Motor neuron (in vitro differentiated cells): Measurements from ENCODE around the gene DRAM1. TPM values are rescaled to one million over a fixed set of nuclear protein-coding genes. Genes with fewer than 3 reads are reported as not detected.

Experiments
- ATAC-seq, 8 experiments: fragments of 200-7000 bp; cut with Tn5 transposase; replicated peaks in 6 of 8; 2 replicates each; pipeline ENCODE4 v1.8.0; 2021; ENCODE audit warnings: mild to moderate bottlenecking in 8 of 8, moderate library complexity in 8 of 8
- H3K27ac ChIP-seq, 2 donors: fragments of 250-450 bp; sonication (Bioruptor Pico); 2 replicates each; pipeline ENCODE4 v1.9.0; 2021; ENCODE audit warnings: antibody characterized with exemption in 2 of 2, mild to moderate bottlenecking in 2 of 2, moderate library complexity in 1 of 2
- H3K4me1 ChIP-seq, 2 donors: fragments of 250-450 bp; sonication (Bioruptor Pico); replicated peaks in 1 of 2; 2 replicates each; pipeline ENCODE4 v1.6.1; 2021; ENCODE audit warnings: antibody characterized with exemption in 2 of 2, mild to moderate bottlenecking in 2 of 2, moderate library complexity in 1 of 2
- H3K4me3 ChIP-seq, 5 donors: fragments of 250-450 bp; sonication (Bioruptor Pico); 2 replicates each; pipeline ENCODE4 v1.9.0; 2021; ENCODE audit warnings: antibody characterized with exemption in 5 of 5, mild to moderate bottlenecking in 5 of 5, moderate library complexity in 4 of 5
- WGBS, 10 experiments: fragments of 450-650 bp; shearing (Covaris generic); methylation state at CpG; one replicate each; pipeline ENCODE4 v1.0.0; 2022; 5-methylcytosine and 5-hydroxymethylcytosine counted together
- in situ Hi-C, 9 experiments: fragments of 400-800 bp; cut with MboI; loops; one replicate each; pipeline ENCODE4 v1.15.0; 2021; ENCODE audit warnings: low sequenced_read_pairs in 9 of 9, low pct_unique_long_range_greater_than_20kb in 2 of 9; ENCODE audit not compliant: unreplicated experiment in 9 of 9
- total RNA-seq, 8 experiments: library from RNA; unstranded; fragments of 300-600 nt; gene quantifications; 2 replicates each; pipeline versions ENCODE4 v1.2.3 to v1.2.4, GENCODE V29; 2022

The DRAM1 gene
- total RNA-seq, 8 experiments from 2014 or later: 0.71 to 110 (median 7.4) TPM

DNA sequence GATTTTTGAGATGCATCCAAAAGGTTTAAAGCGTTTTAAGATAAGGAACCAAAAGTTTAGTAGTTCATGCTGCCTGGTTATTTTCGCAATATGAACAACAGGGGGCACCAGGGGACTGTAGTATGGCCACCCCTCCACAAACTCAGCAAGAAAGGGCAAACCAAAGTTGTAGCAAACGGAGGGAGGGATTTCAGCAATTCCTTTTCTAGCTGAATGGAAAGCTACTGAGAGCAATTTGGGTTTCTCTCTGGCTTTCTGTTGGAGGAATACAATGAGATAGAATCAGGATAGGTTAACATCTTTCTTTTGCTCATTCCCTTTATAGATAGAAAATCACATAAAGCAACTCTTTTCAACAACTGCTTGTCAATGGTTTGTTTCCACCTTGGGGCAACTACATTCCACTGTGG is 62.5 kb downstream of the DRAM1 start:
- no peak overlapping the region for H3K27ac ChIP-seq
- no peaks in the 10 kb centered on the region for H3K4me1 ChIP-seq
- 0 to 11% (median 2%) methylated on average over 1 to 3 of the region's 3 CpGs; no CpG with 5 or more reads in 2 of the 10 experiments for WGBS, 10 experiments
- in situ Hi-C loops: loop anchor here in 3 of 9 experiments (25.0 kb wide), 2 partner anchors 547 to 822 kb away; partner anchors contain the start of gene IGF1 (in 2 of the 3)
- no peak overlapping the region for H3K4me3 ChIP-seq
- ATAC-seq: peak; percentile 1 to 67 (median 48)

DNA sequence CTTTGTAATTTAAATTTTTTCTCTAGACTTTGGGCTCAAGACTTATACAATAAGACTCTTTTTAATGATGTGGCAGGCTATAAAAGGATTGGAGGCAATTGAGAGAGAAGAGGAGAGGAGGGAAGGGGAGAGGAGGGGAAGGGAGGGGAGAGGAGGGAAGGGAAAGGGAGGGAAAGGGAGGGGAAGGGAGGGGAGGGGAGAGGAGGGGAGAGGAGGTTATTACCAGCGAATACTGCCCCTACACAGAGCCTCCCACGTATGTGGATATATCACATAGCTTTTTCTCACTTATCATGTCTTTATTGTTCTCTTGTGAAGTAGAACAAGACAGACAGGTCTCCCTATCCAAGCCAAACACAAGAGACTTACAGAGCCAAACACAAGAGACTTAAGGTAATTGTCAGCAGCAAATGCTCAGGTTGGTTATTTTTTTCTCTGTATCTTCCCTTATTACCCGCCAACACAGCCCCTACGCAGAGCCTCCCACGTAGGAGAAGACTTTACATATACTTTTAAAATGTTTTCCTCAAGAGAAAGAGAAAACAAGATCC is 63.1 kb downstream of the DRAM1 start:
- in situ Hi-C loops: loop anchor here in 3 of 9 experiments (25.0 kb wide), 2 partner anchors 547 to 822 kb away; partner anchors contain the start of gene IGF1 (in 2 of the 3)
- ATAC-seq: no peak
- Histone ChIP-seq H3K4me3 (no peak overlapping the region), H3K27ac (no peak overlapping the region), H3K4me1 (no peaks in the 10 kb centered on the region)
- 77 to 100% (median 92%) methylated on average over 1 to 4 of the region's 5 CpGs; no CpG with 5 or more reads in 2 of the 10 experiments for WGBS, 10 experiments

DNA sequence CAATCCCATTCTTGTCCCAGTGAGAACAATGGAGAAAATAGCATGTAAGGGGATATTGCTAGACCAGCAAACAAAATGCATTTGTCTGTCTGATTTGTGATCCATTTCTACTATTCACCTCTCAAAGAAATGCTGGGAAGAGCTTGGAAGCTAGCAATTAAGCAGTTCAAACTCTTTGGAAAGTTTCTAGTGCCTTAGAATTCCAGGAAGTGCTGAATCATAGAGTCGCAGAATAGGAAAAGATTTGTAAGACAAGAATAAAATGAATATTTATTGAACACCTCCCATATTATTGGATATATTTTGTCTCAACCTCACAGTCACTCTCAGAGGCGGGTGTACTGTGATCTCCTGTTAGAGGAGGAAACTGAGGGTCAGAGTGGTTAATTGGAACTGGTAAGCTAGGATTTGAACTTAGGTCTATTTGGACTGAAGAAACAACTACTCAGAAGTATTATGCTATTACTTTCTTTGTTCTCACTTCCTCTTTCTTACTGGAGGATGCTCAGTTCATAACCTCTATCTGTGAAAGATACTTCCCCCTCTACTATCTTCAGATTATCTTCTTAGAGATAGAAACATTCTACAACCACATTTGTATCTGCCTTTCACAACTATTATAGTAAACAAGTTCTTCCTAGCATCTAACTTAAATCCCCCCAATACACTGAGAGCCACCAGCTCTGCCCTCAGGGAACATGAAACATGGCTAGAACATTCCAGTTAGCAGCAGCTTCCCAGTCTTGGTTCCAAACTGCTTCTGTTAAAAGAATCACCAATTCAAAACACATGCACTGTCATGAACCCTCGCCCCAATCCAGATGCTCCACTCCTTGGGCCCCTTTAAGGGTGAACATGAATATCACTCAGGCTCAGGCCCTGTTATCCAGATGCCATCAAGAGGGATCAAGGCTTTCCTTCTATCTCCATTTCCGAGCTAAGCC is 64.2 kb downstream of the DRAM1 start:
- ATAC-seq: peak in 3 of 8 experiments; percentile 11 to 79 (median 58)
- Histone ChIP-seq H3K4me1 (no peaks in the 10 kb centered on the region), H3K27ac (no peak overlapping the region), H3K4me3 (no peak overlapping the region)
- in situ Hi-C loops: loop anchor here in 3 of 9 experiments (25.0 kb wide), 2 partner anchors 546 to 821 kb away; partner anchors contain the start of gene IGF1 (in 2 of the 3)
- WGBS, 10 experiments: 0 to 100% (median 79%) methylated on average over 1 to 4 of the region's 4 CpGs; no CpG with 5 or more reads in 1 of the 10 experiments

- Histone ChIP-seq H3K4me3 (no peak overlapping the region), H3K27ac (no peak overlapping the region), H3K4me1 (no peaks in the 10 kb centered on the region)
- WGBS, 10 experiments: 57 to 100% (median 94%) methylated on average over 1 of the region's 1 CpG; no CpG with 5 or more reads in 4 of the 10 experiments
- ATAC-seq: peak in 2 of 8 experiments; percentile 3 to 4
- in situ Hi-C loops: loop anchor here in 3 of 9 experiments (25.0 kb wide), 2 partner anchors 545 to 820 kb away; partner anchors contain the start of gene IGF1 (in 2 of the 3)
Observed at GRCh38 chr12:101942250-101942605, 64.8 kb downstream of the DRAM1 start.

DNA sequence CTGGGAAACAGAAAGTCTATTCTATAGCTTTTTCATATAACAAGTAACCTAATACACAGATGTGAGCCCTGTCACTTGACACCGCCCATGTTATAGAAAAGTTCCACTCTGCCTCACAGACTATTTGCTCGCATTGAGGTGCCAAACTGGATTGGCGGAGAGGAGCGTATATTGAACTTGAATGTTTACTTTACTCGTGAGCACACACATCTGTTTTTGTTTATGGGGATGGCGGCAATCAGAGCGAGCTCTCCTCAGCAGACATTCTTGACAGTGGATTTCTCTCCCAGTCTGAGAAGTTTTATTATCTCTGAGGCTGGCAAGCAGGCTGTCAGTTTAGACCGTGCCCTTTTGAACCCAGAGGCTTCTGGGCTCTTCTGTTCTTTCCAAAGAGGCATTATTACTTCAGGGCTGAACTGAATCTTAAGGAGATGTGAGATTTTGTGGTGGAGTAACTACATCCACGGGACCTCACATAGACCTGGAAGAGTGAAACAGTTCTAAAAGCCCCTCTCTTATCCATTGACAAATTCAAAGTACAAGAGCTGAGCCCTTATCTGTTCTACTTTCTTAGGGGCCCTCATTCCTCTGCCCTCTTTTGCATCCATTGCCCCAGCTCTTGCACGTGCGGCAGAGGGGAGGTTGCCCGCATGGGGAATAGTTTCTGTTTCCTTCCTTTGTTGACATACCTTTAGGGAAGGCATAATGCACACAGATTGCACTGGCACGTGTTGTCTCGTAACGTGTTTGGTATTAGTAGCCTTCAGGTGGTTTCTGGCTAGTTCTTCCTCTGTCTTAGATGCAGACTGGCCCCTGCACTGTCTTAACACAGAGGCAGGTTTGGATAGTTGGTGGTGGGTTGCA is 68.2 kb downstream of the DRAM1 start:
- Histone ChIP-seq H3K27ac (no peak overlapping the region), H3K4me3 (no peak overlapping the region), H3K4me1 (no peaks in the 10 kb centered on the region)
- WGBS, 10 experiments: 6 to 100% (median 72%) methylated on average over 1 to 10 of the region's 15 CpGs; no CpG with 5 or more reads in 1 of the 10 experiments
- peak in 3 of 8 experiments; percentile 22 to 89 (median 44) for ATAC-seq
- in situ Hi-C loops: loop anchor here in 3 of 9 experiments (25.0 kb wide), 2 partner anchors 542 to 817 kb away; partner anchors contain the start of gene IGF1 (in 2 of the 3)

GRCh38 chr12:101946233-101946611 is 68.8 kb downstream of the DRAM1 start:
- Histone ChIP-seq H3K4me3 (no peak overlapping the region), H3K4me1 (no peaks in the 10 kb centered on the region), H3K27ac (no peak overlapping the region)
- 88 to 100% (median 100%) methylated on average over 1 of the region's 1 CpG; no CpG with 5 or more reads in 6 of the 10 experiments for WGBS, 10 experiments
- no peak for ATAC-seq
- in situ Hi-C loops: loop anchor here in 3 of 9 experiments (25.0 kb wide), 2 partner anchors 541 to 816 kb away; partner anchors contain the start of gene IGF1 (in 2 of the 3)

DNA sequence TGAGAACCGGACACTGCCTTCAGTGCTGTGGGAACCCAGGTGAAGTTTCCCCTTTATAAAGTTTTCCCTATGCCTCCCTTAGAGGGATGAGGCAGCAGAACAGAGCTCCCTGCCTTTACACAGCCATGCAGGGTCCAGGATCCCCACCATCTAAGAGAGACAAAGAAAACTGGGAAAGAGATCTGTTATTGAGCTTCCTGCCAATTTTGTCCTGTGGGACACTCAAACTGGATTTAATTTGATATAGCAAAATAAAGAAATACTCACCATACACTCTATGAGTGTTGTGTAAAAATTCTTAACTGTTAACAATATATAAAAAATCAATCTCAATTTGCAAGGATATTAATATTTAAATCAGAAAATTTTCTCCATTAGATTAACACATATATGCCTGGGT is 69.9 kb downstream of the DRAM1 start:
- in situ Hi-C loops: loop anchor here in 3 of 9 experiments (25.0 kb wide), 2 partner anchors 540 to 815 kb away; partner anchors contain the start of gene IGF1 (in 2 of the 3)
- no peak overlapping the region for H3K27ac ChIP-seq
- H3K4me1 ChIP-seq: no peaks in the 10 kb centered on the region
- WGBS, 10 experiments: 80 to 100% (median 90%) methylated on average over 1 of the region's 1 CpG; no CpG with 5 or more reads in 6 of the 10 experiments
- ATAC-seq: no peak
- no peak overlapping the region for H3K4me3 ChIP-seq

GRCh38 chr12:101948365-101948764 is 71.0 kb downstream of the DRAM1 start:
- Histone ChIP-seq H3K27ac (no peak overlapping the region), H3K4me3 (no peak overlapping the region), H3K4me1 (no peaks in the 10 kb centered on the region)
- 83 to 100% (median 100%) methylated on average over 1 to 2 of the region's 3 CpGs; no CpG with 5 or more reads in 3 of the 10 experiments for WGBS, 10 experiments
- ATAC-seq: no peak
- in situ Hi-C loops: loop anchor here in 3 of 9 experiments (25.0 kb wide), 2 partner anchors 539 to 814 kb away; partner anchors contain the start of gene IGF1 (in 2 of the 3)

DNA sequence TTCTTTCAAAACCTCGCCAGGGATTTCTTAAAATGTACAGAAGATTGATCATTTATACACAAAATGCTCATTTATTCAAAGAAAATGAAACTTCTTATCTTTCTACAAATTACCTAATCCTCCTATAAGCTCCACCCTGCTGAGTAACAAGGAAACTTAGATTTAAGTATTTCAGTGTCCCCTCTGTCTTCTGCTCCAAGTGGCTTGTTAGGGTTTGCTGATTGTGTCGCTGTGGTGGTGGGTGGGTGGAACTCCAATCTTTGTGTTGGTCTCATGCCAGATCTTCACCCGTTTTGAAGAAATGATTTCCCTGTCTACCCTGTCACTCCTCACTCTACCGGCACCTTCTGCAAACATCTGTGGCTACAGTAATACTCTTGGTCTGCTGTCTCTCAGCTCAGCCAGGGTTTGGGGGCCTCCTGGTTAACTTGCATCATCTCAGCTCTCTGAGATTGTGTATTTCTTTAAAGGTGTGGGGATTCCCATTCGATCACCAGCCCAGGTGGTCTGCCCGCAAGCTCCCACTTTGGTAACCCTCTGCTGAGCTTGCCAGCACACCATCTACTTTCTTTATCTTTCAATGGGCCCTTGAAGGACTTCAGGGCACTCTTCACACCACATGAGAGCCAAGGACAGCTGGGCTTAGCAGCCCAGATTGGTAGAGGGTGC is 73.8 kb downstream of the DRAM1 start:
- Histone ChIP-seq H3K4me1 (no peaks in the 10 kb centered on the region), H3K27ac (no peak overlapping the region), H3K4me3 (no peak overlapping the region)
- WGBS, 10 experiments: 50 to 100% (median 73%) methylated on average over 1 to 5 of the region's 6 CpGs; no CpG with 5 or more reads in 2 of the 10 experiments
- in situ Hi-C loops: loop anchor here in 1 of 9 experiments (25.0 kb wide), 1 partner anchor 111 kb away; the partner anchor contains the start of gene WASHC3
- no peak for ATAC-seq

DNA sequence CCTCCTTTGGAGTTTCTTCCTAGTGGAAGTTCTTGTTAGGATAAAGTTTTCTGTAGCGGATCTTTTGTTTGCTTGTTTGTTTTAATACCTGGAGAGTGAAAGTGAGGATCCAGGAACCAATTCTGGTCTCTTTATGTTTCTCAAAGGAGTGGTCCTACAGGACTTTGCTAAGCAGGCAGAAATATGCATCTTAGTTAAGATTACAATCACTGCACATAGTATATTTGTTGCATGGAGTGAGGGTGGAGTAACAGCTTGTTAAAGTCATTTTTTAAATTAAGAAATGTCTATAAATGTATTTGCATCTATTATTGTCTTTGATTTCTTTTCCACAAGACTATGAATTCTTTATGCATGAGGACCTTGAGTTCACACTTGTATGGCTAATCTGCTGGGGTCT is 76.7 kb downstream of the DRAM1 start:
- Histone ChIP-seq H3K4me3 (no peak overlapping the region), H3K27ac (no peak overlapping the region), H3K4me1 (peaks cover 8 to 9% of the 10 kb centered on the region in 2 donors)
- ATAC-seq: peak in 3 of 8 experiments; percentile 31 to 79 (median 75)
- in situ Hi-C loops: loop anchor here in 1 of 9 experiments (25.0 kb wide), 1 partner anchor 108 kb away; the partner anchor contains the start of gene WASHC3
- WGBS, 10 experiments: 83 to 100% (median 88%) methylated on average over 1 of the region's 1 CpG; no CpG with 5 or more reads in 5 of the 10 experiments

DNA sequence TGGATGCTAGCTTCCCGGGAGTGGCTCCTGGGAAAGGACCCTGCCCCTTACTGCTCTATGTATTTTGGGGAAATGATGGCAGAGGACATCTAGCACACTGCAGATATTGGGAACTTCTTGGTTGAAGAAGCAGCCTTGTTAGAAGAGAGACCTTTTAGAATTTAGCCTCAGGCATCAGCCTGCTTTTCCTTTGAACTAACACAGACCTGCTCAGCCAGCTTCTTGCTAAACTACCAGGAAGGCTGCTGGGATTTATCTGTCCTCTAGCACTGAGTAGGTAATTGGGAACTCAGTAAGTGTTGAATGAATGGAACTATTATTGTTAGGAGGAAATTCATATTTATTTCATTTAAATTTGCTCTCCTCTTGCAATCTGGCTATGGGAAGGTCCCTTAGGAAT is 77.3 kb downstream of the DRAM1 start:
- peaks cover 8 to 9% of the 10 kb centered on the region in 2 donors for H3K4me1 ChIP-seq
- H3K4me3 ChIP-seq: no peak overlapping the region
- peak in 3 of 8 experiments; percentile 38 to 68 (median 60) for ATAC-seq
- in situ Hi-C loops: loop anchor here in 1 of 9 experiments (25.0 kb wide), 1 partner anchor 108 kb away; the partner anchor contains the start of gene WASHC3
- H3K27ac ChIP-seq: no peak overlapping the region
- 60 to 100% (median 79%) methylated on average over 1 of the region's 1 CpG; no CpG with 5 or more reads in 6 of the 10 experiments for WGBS, 10 experiments
